Measurements from ENCODE around the gene CHAF1A. TPM values are rescaled to one million over a fixed set of nuclear protein-coding genes. Genes with fewer than 3 reads are reported as not detected.

Gene CHAF1A
- total RNA-seq, 1 experiment from 2014 or later: 7.8 TPM

DNA sequence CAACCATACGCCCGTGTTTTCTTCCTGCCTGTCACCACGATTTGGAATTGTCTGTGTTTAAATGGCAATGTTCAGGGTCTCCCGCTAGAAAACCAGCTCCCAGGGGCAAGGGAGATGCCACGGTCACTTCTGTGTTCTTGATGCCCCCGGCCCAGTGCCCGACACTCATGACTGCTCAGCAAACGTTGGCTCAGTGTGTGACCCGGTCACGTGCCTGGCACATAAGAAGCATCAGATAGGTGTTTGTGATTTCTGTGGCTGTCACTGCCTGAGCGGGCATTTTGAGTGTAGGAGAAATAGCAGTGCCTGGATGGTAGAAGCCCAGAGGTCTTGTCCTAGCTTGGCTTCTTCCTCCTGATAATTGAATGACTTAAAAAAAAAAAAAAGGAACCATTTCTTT, 85.1 kb downstream of the CHAF1A start:
- Histone ChIP-seq H3K9me2 (replicated peaks; ENCODE audit: insufficient read depth, low read length) (no peaks in the 10 kb centered on the region), H3K9me3 (ENCODE audit: low read length) (no peaks in the 10 kb centered on the region), H3K27me3 (ENCODE audit: low read length) (no peaks in the 10 kb centered on the region), H3K9ac (ENCODE audit: low read length) (no peak overlapping the region), H3K27ac (ENCODE audit: low read length) (no peak overlapping the region), H3K36me3 (ENCODE audit: insufficient read depth, low read length) (peaks cover 10% of the 10 kb centered on the region), H3K4me2 (ENCODE audit: low read depth, low read length, poor library complexity, severe bottlenecking) (no peak overlapping the region), H3K4me1 (ENCODE audit: low read length) (no peaks in the 10 kb centered on the region; the same call in 1 of the 2 replicates), H3K79me2 (ENCODE audit: low read length) (0 out of 2 replicates have a peak, but pooled peaks cover 2% of the 10 kb centered on the region), H4K20me1 (ENCODE audit: insufficient read depth, low read depth, low read length) (no peaks in the 10 kb centered on the region), H3K4me3 (ENCODE audit: low read length) (no peak overlapping the region), H2AFZ (ENCODE audit: low read length) (no peak overlapping the region)
- no peak for DNase-seq

DNA sequence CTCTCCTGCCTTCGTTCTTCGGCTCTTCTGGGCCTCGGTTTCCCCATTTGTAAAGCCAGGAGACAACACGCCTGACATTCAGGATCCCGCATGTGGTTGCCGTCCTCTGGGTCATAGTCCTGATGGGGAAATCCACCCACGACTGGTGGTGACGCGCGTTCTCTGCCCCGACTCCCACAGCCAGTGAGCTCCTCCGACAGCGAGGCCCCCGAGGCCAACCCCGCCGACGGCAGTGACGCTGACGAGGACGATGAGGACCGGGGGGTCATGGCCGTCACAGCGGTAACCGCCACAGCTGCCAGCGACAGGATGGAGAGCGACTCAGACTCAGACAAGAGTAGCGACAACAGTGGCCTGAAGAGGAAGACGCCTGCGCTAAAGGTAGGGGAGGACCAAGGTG, 86.1 kb downstream of the CHAF1A start:
- Histone ChIP-seq H4K20me1 (ENCODE audit: insufficient read depth, low read depth, low read length) (no peaks in the 10 kb centered on the region), H3K4me2 (ENCODE audit: low read depth, low read length, poor library complexity, severe bottlenecking) (no peak overlapping the region), H3K27ac (ENCODE audit: low read length) (no peak overlapping the region), H3K9ac (ENCODE audit: low read length) (no peak overlapping the region), H3K79me2 (ENCODE audit: low read length) (0 out of 2 replicates have a peak, but pooled peaks cover 2% of the 10 kb centered on the region), H3K9me2 (replicated peaks; ENCODE audit: insufficient read depth, low read length) (no peaks in the 10 kb centered on the region), H3K9me3 (ENCODE audit: low read length) (no peaks in the 10 kb centered on the region), H3K36me3 (ENCODE audit: insufficient read depth, low read length) (peaks cover 16% of the 10 kb centered on the region), H3K27me3 (ENCODE audit: low read length) (no peaks in the 10 kb centered on the region), H3K4me3 (ENCODE audit: low read length) (no peak overlapping the region), H2AFZ (ENCODE audit: low read length) (no peak overlapping the region), H3K4me1 (ENCODE audit: low read length) (no peaks in the 10 kb centered on the region; the same call in 1 of the 2 replicates)
- DNase-seq: no peak

DNA sequence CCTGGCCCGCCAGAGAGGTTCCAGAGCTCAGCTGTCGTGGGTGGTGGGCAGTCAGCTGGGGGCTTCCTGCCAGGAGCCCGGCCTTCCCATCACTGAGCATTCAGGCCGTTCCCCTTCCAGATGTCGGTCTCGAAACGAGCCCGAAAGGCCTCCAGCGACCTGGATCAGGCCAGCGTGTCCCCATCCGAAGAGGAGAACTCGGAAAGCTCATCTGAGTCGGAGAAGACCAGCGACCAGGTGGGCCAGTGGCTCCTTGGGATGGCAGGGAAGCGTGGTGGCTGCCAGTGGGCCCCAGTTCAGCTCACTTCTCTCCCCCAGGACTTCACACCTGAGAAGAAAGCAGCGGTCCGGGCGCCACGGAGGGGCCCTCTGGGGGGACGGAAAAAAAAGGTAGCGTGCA, 89.0 kb downstream of the CHAF1A start:
- Histone ChIP-seq H4K20me1 (ENCODE audit: insufficient read depth, low read depth, low read length) (no peaks in the 10 kb centered on the region), H2AFZ (ENCODE audit: low read length) (no peak overlapping the region), H3K27me3 (ENCODE audit: low read length) (no peaks in the 10 kb centered on the region), H3K4me3 (ENCODE audit: low read length) (no peak overlapping the region), H3K27ac (ENCODE audit: low read length) (no peak overlapping the region), H3K79me2 (ENCODE audit: low read length) (0 out of 2 replicates have a peak, but pooled peaks cover 2% of the 10 kb centered on the region), H3K4me2 (ENCODE audit: low read depth, low read length, poor library complexity, severe bottlenecking) (no peak overlapping the region), H3K9ac (ENCODE audit: low read length) (no peak overlapping the region), H3K9me2 (replicated peaks; ENCODE audit: insufficient read depth, low read length) (no peaks in the 10 kb centered on the region), H3K4me1 (ENCODE audit: low read length) (no peaks in the 10 kb centered on the region; the same call in 1 of the 2 replicates), H3K9me3 (ENCODE audit: low read length) (no peaks in the 10 kb centered on the region), H3K36me3 (ENCODE audit: insufficient read depth, low read length) (peaks cover 16% of the 10 kb centered on the region)
- no peak for DNase-seq

DNA sequence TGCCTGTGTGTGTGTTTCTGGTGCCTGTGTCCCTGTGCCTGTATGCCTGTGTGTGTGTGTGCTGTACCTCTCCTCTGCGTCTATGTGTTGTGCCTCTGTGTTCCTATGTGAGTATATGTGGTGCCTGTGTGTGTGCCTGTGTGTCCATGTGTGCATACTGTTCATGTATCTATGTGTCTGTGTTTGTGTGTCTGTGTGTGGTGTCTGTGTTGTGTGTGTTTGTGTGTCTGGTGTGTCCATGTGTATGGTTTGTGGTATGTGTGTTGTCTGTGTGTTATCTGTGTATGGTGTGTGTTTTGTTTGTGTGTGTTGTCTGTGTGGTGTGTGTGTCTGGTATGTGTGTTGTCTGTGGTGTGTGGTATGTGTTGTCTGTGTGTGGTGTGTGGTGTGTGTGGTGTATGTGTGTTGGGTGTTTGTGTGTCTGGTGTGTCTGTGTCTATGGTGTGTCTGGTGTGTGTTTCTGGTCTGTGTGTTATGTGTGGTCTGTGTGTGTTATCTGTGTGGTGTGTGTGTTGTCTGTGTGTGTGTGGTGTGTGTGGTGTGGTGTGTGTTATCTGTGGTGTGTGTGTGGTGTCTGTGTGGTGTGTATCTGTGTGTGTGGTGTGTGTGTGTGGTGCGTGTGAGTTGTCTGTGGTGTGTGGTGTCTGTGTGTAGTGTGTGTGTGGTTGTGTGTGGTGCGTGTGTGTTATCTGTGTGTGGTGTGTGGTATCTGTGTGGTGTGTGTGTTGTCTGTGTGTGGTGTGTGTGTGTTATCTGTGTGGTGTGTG, 90.1 kb downstream of the CHAF1A start:
- H4K20me1 ChIP-seq (ENCODE audit: insufficient read depth, low read depth, low read length): no peaks in the 10 kb centered on the region
- no peaks in the 10 kb centered on the region for H3K9me3 ChIP-seq (ENCODE audit: low read length)
- no peak overlapping the region for H3K4me3 ChIP-seq (ENCODE audit: low read length)
- H3K27ac ChIP-seq (ENCODE audit: low read length): no peak overlapping the region
- H3K27me3 ChIP-seq (ENCODE audit: low read length): no peaks in the 10 kb centered on the region
- H2AFZ ChIP-seq (ENCODE audit: low read length): no peak overlapping the region
- H3K79me2 ChIP-seq (ENCODE audit: low read length): 0 out of 2 replicates have a peak, but pooled peaks cover 2% of the 10 kb centered on the region
- peaks cover 16% of the 10 kb centered on the region for H3K36me3 ChIP-seq (ENCODE audit: insufficient read depth, low read length)
- DNase-seq: no peak
- H3K4me2 ChIP-seq (ENCODE audit: low read depth, low read length, poor library complexity, severe bottlenecking): no peak overlapping the region
- no peaks in the 10 kb centered on the region for H3K9me2 ChIP-seq (replicated peaks; ENCODE audit: insufficient read depth, low read length)
- H3K9ac ChIP-seq (ENCODE audit: low read length): no peak overlapping the region
- H3K4me1 ChIP-seq (ENCODE audit: low read length): no peaks in the 10 kb centered on the region; the same call in 1 of the 2 replicates

Small RNAs within 50 kb of the gene (small RNA-seq; reads per million reads assigned to genes)
- gene MIR4746: not detected

Other genes with a start within 250 kb of the CHAF1A start
- not detected in 2 replicates for gene CREB3L3, start 249.0 kb upstream of the CHAF1A start, total RNA-seq (2014; rRNA removed; shearing (Covaris generic); ENCODE audit: low replicate concordance)
- gene SIRT6, start 220.1 kb upstream of the CHAF1A start, total RNA-seq (2014; rRNA removed; shearing (Covaris generic); ENCODE audit: low replicate concordance): 23.0 and 40.3 TPM in 2 replicates
- 0.71 and 1.1 TPM in 2 replicates for gene ANKRD24, start 220.0 kb upstream of the CHAF1A start, total RNA-seq (2014; rRNA removed; shearing (Covaris generic); ENCODE audit: low replicate concordance)
- not detected in 2 replicates for gene EBI3, start 173.1 kb upstream of the CHAF1A start, total RNA-seq (2014; rRNA removed; shearing (Covaris generic); ENCODE audit: low replicate concordance)
- gene YJU2, start 155.6 kb upstream of the CHAF1A start, total RNA-seq (2014; rRNA removed; shearing (Covaris generic); ENCODE audit: low replicate concordance): 5.6 and 16.7 TPM in 2 replicates
- 0.61 TPM in 1 of 2 replicates, not detected in the other for gene SHD, start 123.4 kb upstream of the CHAF1A start, total RNA-seq (2014; rRNA removed; shearing (Covaris generic); ENCODE audit: low replicate concordance)
- not detected in 2 replicates for gene TMIGD2, start 100.3 kb upstream of the CHAF1A start, total RNA-seq (2014; rRNA removed; shearing (Covaris generic); ENCODE audit: low replicate concordance)
- gene FSD1, start 98.0 kb upstream of the CHAF1A start, total RNA-seq (2014; rRNA removed; shearing (Covaris generic); ENCODE audit: low replicate concordance): not detected in 2 replicates
- 0.43 and 0.86 TPM in 2 replicates for gene STAP2, start 63.8 kb upstream of the CHAF1A start, total RNA-seq (2014; rRNA removed; shearing (Covaris generic); ENCODE audit: low replicate concordance)
- 5.3 and 9.5 TPM in 2 replicates for gene MPND, start 59.1 kb upstream of the CHAF1A start, total RNA-seq (2014; rRNA removed; shearing (Covaris generic); ENCODE audit: low replicate concordance)
- gene SH3GL1, start 2.1 kb upstream of the CHAF1A start, total RNA-seq (2014; rRNA removed; shearing (Covaris generic); ENCODE audit: low replicate concordance): 12.8 and 13.4 TPM in 2 replicates
- 90.9 and 112 TPM in 2 replicates for gene UBXN6, start 55.2 kb downstream of the CHAF1A start, total RNA-seq (2014; rRNA removed; shearing (Covaris generic); ENCODE audit: low replicate concordance)
- gene HDGFL2, start 69.7 kb downstream of the CHAF1A start, total RNA-seq (2014; rRNA removed; shearing (Covaris generic); ENCODE audit: low replicate concordance): 49.9 and 81.2 TPM in 2 replicates
- gene PLIN4, start 115.8 kb downstream of the CHAF1A start, total RNA-seq (2014; rRNA removed; shearing (Covaris generic); ENCODE audit: low replicate concordance): not detected in 2 replicates
- not detected in 2 replicates for gene PLIN5, start 132.6 kb downstream of the CHAF1A start, total RNA-seq (2014; rRNA removed; shearing (Covaris generic); ENCODE audit: low replicate concordance)
- 0.11 and 0.14 TPM in 2 replicates for gene LRG1, start 137.4 kb downstream of the CHAF1A start, total RNA-seq (2014; rRNA removed; shearing (Covaris generic); ENCODE audit: low replicate concordance)
- gene SEMA6B, start 157.0 kb downstream of the CHAF1A start, total RNA-seq (2014; rRNA removed; shearing (Covaris generic); ENCODE audit: low replicate concordance): not detected in 2 replicates
- gene TNFAIP8L1, start 236.9 kb downstream of the CHAF1A start, total RNA-seq (2014; rRNA removed; shearing (Covaris generic); ENCODE audit: low replicate concordance): 1.8 and 9.0 TPM in 2 replicates

Measured in Karpas-422 (cell line).